HEK293T (cell line): ENCODE measurements around the gene MMP2.

Experiments used
- ARNT ChIP-seq: fragments of 450-650 bp; IDR thresholded peaks from 2 replicates; pipeline ENCODE4 v1.6.1; 2017; ENCODE audit warnings: mild to moderate bottlenecking
- BHLHE40 ChIP-seq: fragments of 450-650 bp; IDR thresholded peaks from 2 replicates; pipeline ENCODE4 v1.6.1; 2016; ENCODE audit warnings: mild to moderate bottlenecking, moderate library complexity, borderline replicate concordance
- ELF4 ChIP-seq: fragments of 450-650 bp; IDR thresholded peaks from 2 replicates; pipeline ENCODE4 v1.6.1; 2017; ENCODE audit warnings: antibody characterized with exemption
- FOXK2 ChIP-seq: fragments of 450-650 bp; IDR thresholded peaks from 2 replicates; pipeline ENCODE4 v1.6.1; 2016; ENCODE audit warnings: mild to moderate bottlenecking
- FOXM1 ChIP-seq: fragments of 450-650 bp; IDR thresholded peaks from 2 replicates; pipeline ENCODE4 v1.6.1; 2017; ENCODE audit warnings: mild to moderate bottlenecking, borderline replicate concordance
- HDGF ChIP-seq: fragments of 450-650 bp; IDR thresholded peaks from 2 replicates; pipeline ENCODE4 v1.6.1; 2017; ENCODE audit warnings: antibody characterized with exemption, borderline replicate concordance
- L3MBTL2 ChIP-seq: fragments of 450-650 bp; conservative IDR thresholded peaks from 2 replicates; pipeline ENCODE4 v1.6.1; 2016; ENCODE audit warnings: mild to moderate bottlenecking
- NFRKB ChIP-seq: fragments of 450-650 bp; IDR thresholded peaks from 2 replicates; pipeline ENCODE4 v1.6.1; 2016; ENCODE audit warnings: mild to moderate bottlenecking, moderate library complexity
- PKNOX1 ChIP-seq: fragments of 450-650 bp; IDR thresholded peaks from 2 replicates; pipeline ENCODE4 v1.6.1; 2016
- SP1 ChIP-seq: fragments of 450-650 bp; IDR thresholded peaks from 2 replicates; pipeline ENCODE4 v1.6.1; 2017
- SUZ12 ChIP-seq: fragments of 450-650 bp; IDR thresholded peaks from 2 replicates; pipeline ENCODE4 v1.6.1; 2016; ENCODE audit warnings: mild to moderate bottlenecking
- TARDBP ChIP-seq: fragments of 450-650 bp; IDR thresholded peaks from 2 replicates; pipeline ENCODE4 v1.6.1; 2016
- ZNF384 ChIP-seq: fragments of 450-650 bp; IDR thresholded peaks from 2 replicates; pipeline ENCODE4 v1.6.1; 2016

GRCh38 chr16:55464375-55464774 lies 14.6 kb upstream of the MMP2 start:
- TF ChIP-seq ELF4 (no peak), NFRKB (no peak), FOXK2 (no peak), ZNF384 (no peak), SP1 (no peak), SUZ12 (no peak), TARDBP (no peak), HDGF (no peak), L3MBTL2 (no peak), BHLHE40 (no peak), FOXM1 (no peak), PKNOX1 (peak; percentile 65), ARNT (no peak)
